Activated CD4-positive, CD25-positive, alpha-beta regulatory T cell (primary cell): ENCODE measurements around the gene DLG2.

Source experiments
- DNase-seq, 4 experiments: peaks; one replicate each; lab custom pipeline; 2025; lab: John Stamatoyannopoulos, UW

The DLG2 gene

GRCh38 chr11:84117394-84117793 is 1509.8 kb downstream of the DLG2 start:
- no peak for DNase-seq

DNA sequence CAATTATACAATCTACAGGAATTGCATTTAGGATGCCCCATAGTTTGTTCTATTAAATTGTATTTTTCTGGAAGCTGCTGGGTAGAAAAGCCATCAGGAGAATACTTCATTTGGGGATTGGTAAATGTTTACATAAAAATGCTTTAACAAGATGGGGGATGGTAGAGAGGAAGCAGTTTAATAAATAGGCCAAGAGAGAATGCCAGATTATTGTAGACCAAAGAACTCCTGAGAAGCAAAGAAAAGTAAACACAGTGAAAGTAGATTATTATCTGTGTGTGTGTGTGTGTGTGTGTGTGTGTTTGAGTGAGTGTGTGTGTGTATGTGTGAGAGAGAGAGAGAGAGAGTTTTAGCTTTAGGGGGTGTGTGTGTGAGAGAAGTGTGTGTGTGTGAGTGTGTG is 1520.6 kb downstream of the DLG2 start:
- no peak for DNase-seq

- DNase-seq = no peak
Measured at GRCh38 chr11:84105148-84105547, 1522.0 kb downstream of the DLG2 start.

DNA sequence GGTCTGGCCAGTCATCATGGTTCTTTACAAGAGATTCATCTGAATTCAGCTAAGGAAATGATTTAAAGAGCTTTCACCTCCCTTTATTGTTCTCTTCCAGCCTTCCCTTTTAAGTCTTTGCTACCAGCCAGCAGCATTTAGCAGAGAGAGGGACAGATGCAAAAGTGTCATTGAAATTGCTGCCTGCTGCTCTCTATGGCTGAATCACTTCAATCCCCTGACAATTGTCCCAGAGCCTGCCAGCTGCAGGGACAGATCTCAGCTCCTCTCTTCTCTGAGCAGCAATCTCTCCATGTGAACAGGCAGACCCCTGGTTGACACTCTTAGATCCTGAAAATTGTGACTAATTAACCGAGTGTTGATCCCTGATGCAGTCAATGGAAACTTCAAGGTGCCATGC is 1524.0 kb downstream of the DLG2 start:
- no peak for DNase-seq

DNA sequence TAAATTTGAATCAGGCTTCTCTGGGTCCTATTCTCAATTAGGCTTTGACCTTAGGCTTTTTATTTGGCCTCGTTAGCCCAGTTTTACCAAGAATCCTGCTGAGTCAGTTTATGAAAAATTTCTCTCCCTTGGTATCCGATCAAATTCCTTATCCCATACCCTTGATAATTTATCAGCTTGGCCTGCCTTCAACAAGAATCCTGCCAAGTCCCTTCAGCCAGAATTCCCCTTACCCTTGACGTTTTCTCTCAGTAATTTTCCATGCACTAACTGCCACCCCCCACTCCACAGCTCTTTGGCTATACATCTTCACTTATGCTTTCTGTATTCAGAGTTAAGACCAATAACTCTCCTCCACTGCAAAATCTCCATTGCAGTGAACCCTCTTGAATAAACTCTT is 1530.0 kb downstream of the DLG2 start:
- DNase-seq = no peak

- DNase-seq = no peak
Measured at GRCh38 chr11:84091212-84091986, 1535.7 kb downstream of the DLG2 start.

DNA sequence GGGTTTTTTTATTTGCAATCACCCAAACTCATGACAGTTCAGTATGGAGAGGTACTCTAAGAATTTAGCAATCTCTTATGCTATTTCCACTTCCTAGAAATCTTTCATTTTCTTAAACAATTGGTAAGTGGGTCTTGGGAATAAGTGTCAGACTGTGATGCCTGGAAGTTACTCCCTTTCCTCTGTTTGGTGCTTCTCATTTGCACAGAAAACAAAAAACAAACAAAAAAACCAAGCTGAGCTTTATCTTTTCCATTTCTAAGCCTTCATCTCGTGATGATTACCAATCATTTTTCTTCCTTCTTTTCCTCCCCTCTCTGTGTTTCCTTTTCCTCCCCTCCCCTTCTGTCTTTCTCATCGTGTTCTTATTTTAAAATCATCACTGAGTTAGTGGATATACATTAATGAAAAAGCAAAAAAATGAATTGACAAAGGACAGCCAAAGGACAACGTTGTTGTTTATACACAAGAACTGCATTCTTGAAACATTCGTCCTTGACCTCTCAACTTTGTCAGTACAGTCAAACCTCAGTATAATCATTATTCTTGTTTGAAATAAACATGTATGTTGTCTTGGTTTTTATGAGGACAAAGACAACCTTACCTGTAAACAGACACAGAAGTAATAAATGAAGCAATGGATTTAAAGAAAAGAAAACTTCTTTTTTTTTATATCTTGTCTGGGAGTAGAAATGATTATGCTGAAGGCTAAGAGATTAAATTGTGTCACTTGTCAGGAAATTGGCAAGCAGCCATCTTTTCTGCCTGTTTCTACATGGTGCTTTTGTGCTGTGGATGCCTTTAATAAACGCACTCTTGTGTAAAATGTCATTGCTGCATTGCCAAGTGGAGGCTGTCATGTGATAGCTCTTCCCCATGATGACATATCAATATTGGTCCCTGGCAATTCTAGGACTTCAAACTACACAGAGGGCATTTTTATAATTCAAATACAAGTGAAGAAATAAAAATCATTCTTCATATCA is 1537.8 kb downstream of the DLG2 start:
- no peak for DNase-seq

GRCh38 chr11:84071851-84072250 is 1555.3 kb downstream of the DLG2 start:
- no peak for DNase-seq

DNA sequence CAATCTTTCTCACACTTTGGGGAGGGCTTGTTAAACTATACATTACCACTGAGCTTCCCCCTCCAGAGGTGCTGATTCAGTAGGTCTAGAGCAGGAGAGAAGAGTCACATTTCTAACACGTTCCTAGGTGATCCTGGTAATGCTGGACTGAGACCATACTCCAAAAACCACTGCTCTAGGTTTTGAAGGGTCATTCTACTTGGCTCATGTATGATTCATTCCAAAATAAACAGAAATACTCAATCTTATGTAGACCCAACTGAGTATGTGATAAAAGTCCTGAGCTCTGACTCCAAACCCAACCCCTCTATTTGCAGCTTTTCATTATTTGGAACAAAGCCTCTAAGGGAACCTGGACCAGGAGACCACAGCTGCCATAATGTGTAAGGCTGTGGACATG is 1558.1 kb downstream of the DLG2 start:
- no peak for DNase-seq

- no peak for DNase-seq
Measured at GRCh38 chr11:84061726-84062125, 1565.4 kb downstream of the DLG2 start.

- no peak for DNase-seq
Measured at GRCh38 chr11:84056653-84057376, 1570.3 kb downstream of the DLG2 start.

DNA sequence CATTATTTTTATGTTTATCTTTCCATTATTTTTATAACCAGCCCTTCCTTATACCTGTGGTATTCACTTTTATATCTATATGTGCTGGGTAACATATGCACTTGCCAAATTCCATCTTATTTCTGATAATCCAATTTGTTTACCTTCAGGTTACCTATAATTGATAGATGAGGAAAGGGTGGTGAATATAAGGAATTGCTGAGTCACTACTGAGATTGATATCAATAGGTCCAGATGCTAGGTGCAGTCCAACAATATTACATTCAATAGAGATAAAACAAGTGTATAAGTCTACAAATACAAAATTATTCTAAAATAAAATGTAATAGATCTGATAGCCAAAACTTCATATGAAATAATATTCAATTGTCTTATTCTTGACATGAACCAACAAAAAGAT is 1582.0 kb downstream of the DLG2 start:
- DNase-seq = no peak

DNA sequence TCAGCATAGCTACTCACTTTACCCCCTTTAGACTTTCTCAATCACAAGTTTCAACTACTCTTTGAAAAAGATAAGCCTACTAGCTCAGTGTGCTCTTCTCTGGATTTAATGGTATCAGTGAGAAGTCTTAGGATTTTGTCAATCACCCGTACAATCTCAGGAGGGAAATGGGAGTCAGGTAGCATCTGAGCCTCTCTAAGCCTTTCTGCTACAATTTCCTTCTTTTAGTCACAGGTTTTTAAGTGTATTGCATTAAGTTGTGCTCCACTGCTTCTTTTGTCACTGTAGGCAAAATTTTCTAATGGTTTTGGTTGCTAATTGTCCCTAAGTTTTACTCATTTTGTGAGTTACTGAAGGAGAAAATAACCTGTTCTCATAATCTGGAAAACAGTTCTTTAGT is 1582.4 kb downstream of the DLG2 start:
- no peak for DNase-seq

DNA sequence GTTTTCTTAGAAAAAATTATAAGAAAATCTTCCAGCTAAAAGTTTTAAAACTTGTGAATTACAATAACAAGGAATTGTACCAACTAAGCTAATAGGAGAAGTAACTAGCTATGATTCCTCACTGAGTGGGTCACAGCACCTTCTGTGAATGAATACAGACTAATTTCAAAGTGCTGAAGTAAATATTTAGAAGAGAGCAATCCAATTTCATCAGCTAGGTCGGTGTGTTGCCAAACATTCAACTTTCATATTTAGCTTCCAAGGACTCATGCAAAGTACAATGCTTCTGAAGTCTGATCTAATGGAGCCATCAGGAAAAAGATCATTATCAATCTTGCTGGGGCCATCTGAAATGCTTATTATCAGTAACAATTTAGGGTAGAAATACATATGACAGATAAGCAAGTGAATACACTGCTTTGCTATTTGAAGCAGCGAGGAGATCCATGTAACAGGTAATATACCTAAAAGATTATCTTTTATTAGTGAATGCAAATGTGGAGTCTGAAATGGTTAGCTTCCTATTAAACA is 1590.4 kb downstream of the DLG2 start:
- no peak for DNase-seq

- DNase-seq = no peak
Measured at GRCh38 chr11:84035645-84036044, 1591.5 kb downstream of the DLG2 start.

GRCh38 chr11:84034484-84034883 is 1592.7 kb downstream of the DLG2 start:
- no peak for DNase-seq

GRCh38 chr11:84024266-84024665 is 1602.9 kb downstream of the DLG2 start:
- no peak for DNase-seq

DNA sequence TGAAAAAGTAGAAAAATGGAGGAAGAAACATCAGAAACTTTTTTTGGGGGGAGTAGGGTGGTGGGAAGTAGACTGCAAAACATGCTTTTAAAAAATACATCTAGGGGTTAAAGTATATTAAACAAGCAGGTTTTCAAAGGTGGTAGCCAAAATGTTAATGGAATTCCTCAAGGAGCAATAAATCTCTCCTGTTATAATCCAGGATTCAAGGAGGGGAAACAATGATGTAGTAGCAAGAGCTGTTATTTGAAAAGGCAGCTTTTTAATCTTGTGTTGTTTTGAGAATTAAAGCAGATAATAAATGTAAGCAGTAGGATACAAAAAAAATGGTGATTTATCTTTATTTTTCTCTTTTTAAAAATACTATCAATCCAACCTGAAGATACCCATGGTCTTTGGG is 1604.4 kb downstream of the DLG2 start:
- no peak for DNase-seq

DNA sequence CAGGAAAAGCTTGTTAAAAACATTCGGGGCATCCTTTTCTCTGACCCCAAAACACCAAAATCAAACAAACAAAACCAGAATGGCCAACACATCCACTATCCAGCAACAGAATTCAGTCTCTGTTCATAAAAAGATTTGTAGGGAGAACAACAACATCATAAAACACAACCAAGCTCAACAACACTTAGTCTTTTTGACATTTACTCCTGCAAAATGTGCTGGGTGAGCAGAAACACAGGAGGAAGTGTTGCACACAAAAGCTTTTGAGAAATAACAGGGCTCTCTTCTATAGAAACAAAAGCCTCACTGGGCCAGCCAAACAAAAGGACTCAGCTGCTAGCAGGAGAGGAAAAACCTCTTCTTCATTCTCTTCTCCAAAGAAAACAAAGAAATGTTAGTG is 1604.9 kb downstream of the DLG2 start:
- DNase-seq = no peak

DNA sequence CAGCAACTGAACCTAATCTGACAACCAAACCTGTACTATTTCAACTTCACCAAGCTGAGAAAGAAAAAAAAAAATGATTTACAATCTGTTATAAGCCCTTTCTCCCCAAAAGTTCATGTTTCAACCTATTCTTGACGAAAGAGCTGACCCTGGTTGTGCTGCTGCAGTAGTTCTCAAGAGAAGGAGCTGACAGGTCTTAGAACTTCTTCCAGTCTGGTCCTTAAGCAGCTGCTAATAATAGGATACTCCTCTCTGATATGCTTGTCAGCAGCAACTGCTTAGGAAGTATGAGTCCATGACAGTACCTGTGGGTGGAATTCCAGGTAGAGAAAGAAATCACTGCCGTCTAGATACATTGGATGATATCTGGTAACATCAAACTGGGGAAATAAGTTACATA is 1605.9 kb downstream of the DLG2 start:
- no peak for DNase-seq

DNA sequence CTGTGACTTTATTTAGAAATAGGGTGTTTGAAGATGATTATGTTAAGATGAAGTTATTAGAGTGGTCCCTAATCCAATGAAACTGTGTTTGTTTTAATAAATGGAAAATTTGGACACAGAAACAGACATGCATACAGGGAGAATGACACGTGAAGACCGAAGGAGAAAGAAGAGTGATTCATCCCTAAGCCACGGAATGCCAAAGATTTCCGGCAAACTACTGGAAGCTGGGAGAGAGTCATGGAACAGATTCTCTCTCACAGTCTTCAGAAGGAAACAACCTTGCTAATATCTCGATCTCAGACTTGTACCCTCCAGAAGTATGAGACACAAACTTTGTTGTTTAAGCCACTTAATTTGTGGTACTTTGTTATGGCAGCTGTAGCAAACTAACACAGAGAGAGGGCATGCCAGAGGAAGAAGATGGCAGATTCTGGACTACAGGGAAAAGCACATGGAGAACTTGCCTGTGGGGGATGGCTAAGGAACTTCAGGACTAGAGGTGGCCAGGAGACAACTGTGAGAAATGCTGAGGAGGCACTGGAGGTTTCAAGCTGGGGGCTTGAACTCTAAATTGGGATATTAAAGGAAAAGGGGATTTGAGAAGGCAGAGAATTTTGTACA is 1607.5 kb downstream of the DLG2 start:
- no peak for DNase-seq

DNA sequence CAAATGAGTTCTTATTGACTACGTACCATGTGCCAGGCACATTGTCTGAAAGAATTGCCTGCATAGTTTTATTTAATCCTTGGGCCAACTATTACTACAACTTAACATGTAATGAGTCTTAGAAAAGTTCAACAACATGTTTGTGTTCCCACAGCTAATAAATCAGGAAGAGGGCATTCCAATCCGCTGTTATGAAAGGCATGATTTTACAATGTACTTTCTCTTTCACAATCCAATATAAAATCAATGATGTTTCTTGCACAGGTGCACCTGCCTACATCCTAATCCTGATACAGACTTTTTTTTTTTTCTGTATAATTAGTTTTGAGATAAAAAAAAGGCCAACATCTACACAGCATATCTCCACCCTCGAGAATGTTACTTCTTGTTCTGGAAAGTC is 1612.6 kb downstream of the DLG2 start:
- no peak for DNase-seq
